HCT116 (cell line): ENCODE data around the gene CATSPERE. TPM values are rescaled to one million over a fixed set of nuclear protein-coding genes. Genes with fewer than 3 reads are reported as not detected.

Experiments
- ATAC-seq: fragments of 200-7000 bp; cut with Tn5 transposase; 2 replicates; pipeline ENCODE4 v1.9.1; 2020; ENCODE audit warnings: mild to moderate bottlenecking, moderate library complexity
- BruUV-seq: library from RNA; stranded (reverse); fragments of 400-500 nt; replicated peaks from 2 replicates; lab custom pipeline; 2021; lab: Mats Ljungman, UMichigan
- CTCF ChIA-PET: fragments of 300-600 bp; sonication (Branson Sonifier 250); formaldehyde crosslinking; loops from one replicate; lab custom pipeline; 2021; ENCODE audit warnings: antibody characterized with exemption; lab: Charles Lee
- POLR2A ChIA-PET: fragments of 300-600, 350-600 bp; sonication (Branson Sonifier 250); formaldehyde crosslinking; loops from one replicate; lab custom pipeline; 2021; ENCODE audit warnings: antibody characterized with exemption; lab: Charles Lee
- RAD21 ChIA-PET, 2 experiments: fragments of 300-600 bp; sonication (Branson Sonifier 250); formaldehyde crosslinking; loops; one replicate each; lab custom pipeline; 2023; ENCODE audit warnings: low total read pairs in 2 of 2; ENCODE audit not compliant: uncharacterized antibody in 2 of 2, unreplicated experiment in 2 of 2, low non-redundant PET in 1 of 2; lab: Charles Lee
- DNase-seq: peaks from one replicate; pipeline ENCODE4 v3.0.0-alpha.2; 2010; ENCODE audit warnings: low read depth, low spot score
- H2AFZ ChIP-seq: fragments of 200-600 bp; shearing (Covaris generic), sonication (generic); 2 replicates; pipeline ENCODE4 v1.6.1; 2017; ENCODE audit warnings: low read depth, mixed run types, mixed read lengths, antibody characterized with exemption, low read length; ENCODE audit not compliant: poor library complexity, severe bottlenecking
- H3K27ac ChIP-seq: 2 replicates; pipeline ENCODE4 v1.5.1; 2012; ENCODE audit warnings: low read depth, low read length
- H3K27me3 ChIP-seq: fragments of 200-600 bp; sonication (generic); 2 replicates; pipeline ENCODE4 v1.6.1; 2016; ENCODE audit warnings: mixed run types, low read length, mixed read lengths; ENCODE audit not compliant: insufficient read depth
- H3K36me3 ChIP-seq, 2 experiments: fragments of 200-500 bp in 1 of 2; fragments of 200-600 bp in 1 of 2; sonication (Bioruptor generic) in 1 of 2; sonication (generic) in 1 of 2; 2 replicates each; pipeline versions ENCODE4 v1.5.1 to v1.6.1; 2014 to 2016; ENCODE audit warnings: low read length in 2 of 2, inconsistent platforms in 1 of 2, mixed read lengths in 1 of 2, mixed run types in 1 of 2; ENCODE audit not compliant: insufficient read depth in 2 of 2, control insufficient read depth in 1 of 2
- H3K4me1 ChIP-seq, 2 experiments: fragments of 200-600 bp in 1 of 2; sonication (generic) in 1 of 2; 2 replicates each; pipeline versions ENCODE4 v1.5.1 to v1.6.1; 2012 to 2017; ENCODE audit warnings: low read length in 2 of 2, inconsistent platforms in 1 of 2, mild to moderate bottlenecking in 1 of 2, mixed read lengths in 1 of 2, mixed run types in 1 of 2, moderate library complexity in 1 of 2; ENCODE audit not compliant: insufficient read depth in 2 of 2, control insufficient read depth in 1 of 2
- H3K4me2 ChIP-seq: fragments of 200-600 bp; sonication (generic); 2 replicates; pipeline ENCODE4 v1.6.1; 2017; ENCODE audit warnings: mixed run types, low read length, mixed read lengths
- H3K4me3 ChIP-seq, 2 experiments: fragments of 200-600 bp in 1 of 2; sonication (generic) in 1 of 2; replicated peaks in 1 of 2; 2 replicates each; pipeline ENCODE4 v1.5.1; 2011 to 2016; ENCODE audit warnings: low read length in 2 of 2, control low read depth in 1 of 2, low read depth in 1 of 2, mild to moderate bottlenecking in 1 of 2, mixed read lengths in 1 of 2, mixed run types in 1 of 2
- H3K79me2 ChIP-seq: fragments of 200-600 bp; sonication (generic); 2 replicates; pipeline ENCODE4 v1.6.1; 2017; ENCODE audit warnings: mild to moderate bottlenecking, mixed run types, low read length, moderate library complexity, mixed read lengths; ENCODE audit not compliant: insufficient read depth
- H3K9ac ChIP-seq: fragments of 200-600 bp; sonication (generic); 2 replicates; pipeline ENCODE4 v1.6.1; 2016; ENCODE audit warnings: low read length, mixed read lengths
- H3K9me2 ChIP-seq: fragments of 200-600 bp; sonication (generic), shearing (Covaris generic); 2 replicates; pipeline ENCODE4 v1.6.1; 2017; ENCODE audit warnings: mixed run types, mild to moderate bottlenecking, moderate library complexity; ENCODE audit not compliant: insufficient read depth
- H3K9me3 ChIP-seq, 2 experiments: fragments of 200-500 bp in 1 of 2; fragments of 200-600 bp in 1 of 2; sonication (Bioruptor generic) in 1 of 2; sonication (generic) in 1 of 2; 2 replicates each; pipeline ENCODE4 v1.6.1; 2014 to 2017; ENCODE audit warnings: low read length in 2 of 2, mixed read lengths in 2 of 2, inconsistent platforms in 1 of 2, low read depth in 1 of 2, mild to moderate bottlenecking in 1 of 2, mixed run types in 1 of 2, moderate library complexity in 1 of 2; ENCODE audit not compliant: control insufficient read depth in 1 of 2, insufficient read depth in 1 of 2
- H4K20me1 ChIP-seq: fragments of 200-600 bp; sonication (generic), shearing (Covaris generic); 2 replicates; pipeline ENCODE4 v1.6.1; 2017; ENCODE audit warnings: mixed run types, mild to moderate bottlenecking, moderate library complexity; ENCODE audit not compliant: insufficient read depth
- ATF3 ChIP-seq: IDR thresholded peaks from 2 replicates; pipeline ENCODE4 v1.6.1; 2012
- CBX3 ChIP-seq: IDR thresholded peaks from 2 replicates; pipeline ENCODE4 v1.6.1; 2012; ENCODE audit warnings: low read depth
- ELF1 ChIP-seq: IDR thresholded peaks from 2 replicates; pipeline ENCODE4 v1.6.1; 2012; ENCODE audit warnings: low read depth, borderline replicate concordance
- EZH2 ChIP-seq: fragments of 200-600 bp; sonication (generic); IDR thresholded peaks from 2 replicates; pipeline ENCODE4 v1.6.1; 2017; ENCODE audit warnings: antibody characterized with exemption, mixed run types
- EZH2phosphoT487 ChIP-seq: fragments of 200-600 bp; IDR thresholded peaks from 2 replicates; pipeline ENCODE4 v1.6.1; 2018; ENCODE audit warnings: antibody characterized with exemption, borderline replicate concordance
- FOSL1 ChIP-seq: IDR thresholded peaks from 2 replicates; pipeline ENCODE4 v1.6.1; 2012; ENCODE audit warnings: low read depth
- JUND ChIP-seq: IDR thresholded peaks from 2 replicates; pipeline ENCODE4 v1.6.1; 2012
- POLR2A ChIP-seq: IDR thresholded peaks from 2 replicates; pipeline ENCODE4 v1.7.0; 2011; ENCODE audit warnings: borderline replicate concordance; ENCODE audit not compliant: insufficient read depth, insufficient read length; ENCODE audit errors: extremely low read depth
- POLR2AphosphoS5 ChIP-seq: IDR thresholded peaks from 2 replicates; pipeline ENCODE4 v1.6.1; 2011; ENCODE audit warnings: mild to moderate bottlenecking, low read depth, low read length, moderate library complexity
- RAD21 ChIP-seq: IDR thresholded peaks from 2 replicates; pipeline ENCODE4 v1.6.1; 2012; ENCODE audit warnings: low read depth, mild to moderate bottlenecking
- SIN3A ChIP-seq: IDR thresholded peaks from 2 replicates; pipeline ENCODE4 v1.6.1; 2012; ENCODE audit warnings: low read depth
- SP1 ChIP-seq: IDR thresholded peaks from 2 replicates; pipeline ENCODE4 v1.6.1; 2012; ENCODE audit warnings: low read depth
- SRF ChIP-seq: IDR thresholded peaks from 2 replicates; pipeline ENCODE4 v1.6.1; 2012; ENCODE audit warnings: low read depth
- TCF7L2 ChIP-seq: IDR thresholded peaks from 2 replicates; pipeline ENCODE4 v1.7.0; 2011; ENCODE audit warnings: borderline replicate concordance, inconsistent platforms; ENCODE audit not compliant: insufficient read depth, insufficient read length; ENCODE audit errors: extremely low read depth
- YY1 ChIP-seq: IDR thresholded peaks from 2 replicates; pipeline ENCODE4 v1.6.1; 2011; ENCODE audit warnings: low read length, low read depth, moderate library complexity, mild to moderate bottlenecking; ENCODE audit not compliant: insufficient replicate concordance; ENCODE audit errors: extremely low read depth
- ZFX ChIP-seq: fragments of 450-650 bp; IDR thresholded peaks from 2 replicates; pipeline ENCODE4 v1.6.1; 2017
- intact Hi-C: fragments of 100-400 bp; cut with micrococcal nuclease; formaldehyde crosslinking; loops from 2 replicates; pipeline ENCODE4 v1.10.0; 2022
- total RNA-seq: library from RNA; stranded (reverse); gene quantifications from one replicate; pipeline ENCODE4 v1.2.1, GENCODE V29; 2021; ENCODE audit not compliant: unreplicated experiment
- TF ChIP-seq, protein P1 (sequence below), 3 experiments: fragments of 200-600 bp in 1 of 3; sonication (generic) in 1 of 3; IDR thresholded peaks in 2 of 3; conservative IDR thresholded peaks in 1 of 3; 2 replicates each; pipeline ENCODE4 v1.5.1; 2012 to 2017; ENCODE audit warnings: low read depth in 2 of 3, low read length in 2 of 3, antibody characterized with exemption in 1 of 3, borderline replicate concordance in 1 of 3, control low read depth in 1 of 3, mild to moderate bottlenecking in 1 of 3, mixed read lengths in 1 of 3, mixed run types in 1 of 3, moderate library complexity in 1 of 3; ENCODE audit not compliant: insufficient read depth in 1 of 3
- TF ChIP-seq, protein P2 (sequence below): IDR thresholded peaks from 2 replicates; pipeline ENCODE4 v1.6.1; 2012; ENCODE audit warnings: low read depth

CATSPERE gene
- total RNA-seq, 1 experiment from 2014 or later: 0.34 TPM

DNA sequence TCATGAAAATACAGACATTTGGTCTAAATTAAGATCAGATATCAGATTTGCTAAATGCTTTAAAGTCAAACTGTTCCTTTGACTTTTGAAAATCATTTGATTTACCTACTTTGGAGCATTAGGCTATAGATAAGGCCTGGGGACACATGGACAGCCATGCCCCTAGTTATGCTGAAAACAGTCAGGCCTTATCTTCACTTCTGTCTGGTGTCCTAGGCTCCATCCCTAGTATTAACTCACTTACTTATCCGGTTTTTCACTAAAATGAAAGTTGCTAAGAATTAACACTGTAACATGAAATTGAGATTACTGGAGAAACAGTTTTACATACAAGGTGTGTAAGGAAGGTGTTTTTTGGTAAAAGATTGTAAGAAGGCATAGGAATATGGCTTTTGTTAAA, 4.5 kb upstream of the CATSPERE start:
- ChIA-PET RAD21 (no interaction called here), CTCF (no interaction called here), POLR2A (interaction anchor here (0.6 kb wide), 1 partner anchor 8 kb away, joined by 7 read pairs; no protein-coding TSS in a partner anchor)
- no peaks in the 10 kb centered on the region for H4K20me1 ChIP-seq
- H3K27me3 ChIP-seq: no peaks in the 10 kb centered on the region
- no peak overlapping the region for H3K9ac ChIP-seq
- peaks cover under 1% of the 10 kb centered on the region; the same call in 1 of the 2 replicates for H3K79me2 ChIP-seq
- H3K9me2 ChIP-seq: no peaks in the 10 kb centered on the region
- H3K4me1 ChIP-seq: peaks cover 0 to 14% of the 10 kb centered on the region in 2 experiments; a peak in 3 of 4 replicates
- BruUV-seq: no TSS peak
- DNase-seq (no peak), ATAC-seq (no peak)
- H3K4me2 ChIP-seq: no peak overlapping the region
- intact Hi-C loops: loop anchor here (10.0 kb wide), 1 partner anchor 338 kb away; no protein-coding TSS in a partner anchor
- no peak overlapping the region for H2AFZ ChIP-seq
- H3K9me3 ChIP-seq: no peaks in the 10 kb centered on the region
- no peaks in the 10 kb centered on the region for H3K36me3 ChIP-seq
- no peak for TF ChIP-seq SP1
- TF ChIP-seq CBX3: no peak
- TF ChIP-seq JUND: no peak
- TF ChIP-seq POLR2A: no peak
- TF ChIP-seq EZH2phosphoT487: no peak
- TF ChIP-seq TCF7L2: no peak
- no peak for TF ChIP-seq ELF1
- no peak for TF ChIP-seq ZFX
- TF ChIP-seq SIN3A: no peak
- TF ChIP-seq, protein P1, sequence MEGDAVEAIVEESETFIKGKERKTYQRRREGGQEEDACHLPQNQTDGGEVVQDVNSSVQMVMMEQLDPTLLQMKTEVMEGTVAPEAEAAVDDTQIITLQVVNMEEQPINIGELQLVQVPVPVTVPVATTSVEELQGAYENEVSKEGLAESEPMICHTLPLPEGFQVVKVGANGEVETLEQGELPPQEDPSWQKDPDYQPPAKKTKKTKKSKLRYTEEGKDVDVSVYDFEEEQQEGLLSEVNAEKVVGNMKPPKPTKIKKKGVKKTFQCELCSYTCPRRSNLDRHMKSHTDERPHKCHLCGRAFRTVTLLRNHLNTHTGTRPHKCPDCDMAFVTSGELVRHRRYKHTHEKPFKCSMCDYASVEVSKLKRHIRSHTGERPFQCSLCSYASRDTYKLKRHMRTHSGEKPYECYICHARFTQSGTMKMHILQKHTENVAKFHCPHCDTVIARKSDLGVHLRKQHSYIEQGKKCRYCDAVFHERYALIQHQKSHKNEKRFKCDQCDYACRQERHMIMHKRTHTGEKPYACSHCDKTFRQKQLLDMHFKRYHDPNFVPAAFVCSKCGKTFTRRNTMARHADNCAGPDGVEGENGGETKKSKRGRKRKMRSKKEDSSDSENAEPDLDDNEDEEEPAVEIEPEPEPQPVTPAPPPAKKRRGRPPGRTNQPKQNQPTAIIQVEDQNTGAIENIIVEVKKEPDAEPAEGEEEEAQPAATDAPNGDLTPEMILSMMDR (IDR thresholded peaks at IDR 0.05 in 2 of 3, conservative IDR thresholded peaks at IDR 0.05 in 1 of 3; ENCODE audit: borderline replicate concordance in 1 of 3, insufficient read depth in 1 of 3, low read depth in 2 of 3, low read length in 2 of 3): no peak
- TF ChIP-seq EZH2: no peak
- TF ChIP-seq YY1: no peak
- TF ChIP-seq ATF3: no peak
- no peak for TF ChIP-seq SRF
- TF ChIP-seq RAD21: no peak
- TF ChIP-seq, protein P2, sequence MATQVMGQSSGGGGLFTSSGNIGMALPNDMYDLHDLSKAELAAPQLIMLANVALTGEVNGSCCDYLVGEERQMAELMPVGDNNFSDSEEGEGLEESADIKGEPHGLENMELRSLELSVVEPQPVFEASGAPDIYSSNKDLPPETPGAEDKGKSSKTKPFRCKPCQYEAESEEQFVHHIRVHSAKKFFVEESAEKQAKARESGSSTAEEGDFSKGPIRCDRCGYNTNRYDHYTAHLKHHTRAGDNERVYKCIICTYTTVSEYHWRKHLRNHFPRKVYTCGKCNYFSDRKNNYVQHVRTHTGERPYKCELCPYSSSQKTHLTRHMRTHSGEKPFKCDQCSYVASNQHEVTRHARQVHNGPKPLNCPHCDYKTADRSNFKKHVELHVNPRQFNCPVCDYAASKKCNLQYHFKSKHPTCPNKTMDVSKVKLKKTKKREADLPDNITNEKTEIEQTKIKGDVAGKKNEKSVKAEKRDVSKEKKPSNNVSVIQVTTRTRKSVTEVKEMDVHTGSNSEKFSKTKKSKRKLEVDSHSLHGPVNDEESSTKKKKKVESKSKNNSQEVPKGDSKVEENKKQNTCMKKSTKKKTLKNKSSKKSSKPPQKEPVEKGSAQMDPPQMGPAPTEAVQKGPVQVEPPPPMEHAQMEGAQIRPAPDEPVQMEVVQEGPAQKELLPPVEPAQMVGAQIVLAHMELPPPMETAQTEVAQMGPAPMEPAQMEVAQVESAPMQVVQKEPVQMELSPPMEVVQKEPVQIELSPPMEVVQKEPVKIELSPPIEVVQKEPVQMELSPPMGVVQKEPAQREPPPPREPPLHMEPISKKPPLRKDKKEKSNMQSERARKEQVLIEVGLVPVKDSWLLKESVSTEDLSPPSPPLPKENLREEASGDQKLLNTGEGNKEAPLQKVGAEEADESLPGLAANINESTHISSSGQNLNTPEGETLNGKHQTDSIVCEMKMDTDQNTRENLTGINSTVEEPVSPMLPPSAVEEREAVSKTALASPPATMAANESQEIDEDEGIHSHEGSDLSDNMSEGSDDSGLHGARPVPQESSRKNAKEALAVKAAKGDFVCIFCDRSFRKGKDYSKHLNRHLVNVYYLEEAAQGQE: no peak
- no peak for TF ChIP-seq POLR2AphosphoS5
- TF ChIP-seq FOSL1: no peak
- no peak overlapping the region for H3K4me3 ChIP-seq
- no peak overlapping the region for H3K27ac ChIP-seq
